ENCODE data around the gene RBM5.

RBM5 gene

DNA sequence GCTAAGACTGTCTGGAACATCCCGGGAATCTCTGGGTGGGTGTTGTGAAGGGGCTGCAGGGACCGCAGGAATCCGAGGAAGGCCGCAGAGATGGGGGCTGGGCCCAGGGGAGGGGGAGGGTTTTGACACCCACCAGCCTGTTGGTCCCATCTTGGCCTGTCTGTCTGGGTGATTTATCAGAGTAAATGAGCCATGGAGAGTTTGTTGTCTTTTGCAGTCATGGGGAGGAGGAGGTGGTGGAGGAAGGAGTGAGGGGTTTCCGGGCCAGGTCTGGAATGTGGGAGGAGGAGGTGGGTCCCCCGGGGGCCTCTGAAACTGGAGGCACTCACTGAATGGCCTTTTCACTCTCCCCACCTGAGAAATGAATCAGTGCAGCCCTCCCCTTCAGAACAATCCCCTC is 77.9 kb downstream of the RBM5 start:
- no peaks in the 10 kb centered on the region for H4K20me1 ChIP-seq (ENCODE audit: insufficient read depth, low read length, poor library complexity, severe bottlenecking)
- no peaks in the 10 kb centered on the region for H3K27me3 ChIP-seq (ENCODE audit: insufficient read depth, low read length, poor library complexity, severe bottlenecking)
- no peaks in the 10 kb centered on the region for H3K9me2 ChIP-seq (replicated peaks; ENCODE audit: low read depth, low read length)
- H3K79me2 ChIP-seq (ENCODE audit: insufficient read depth, low read length): no peaks in the 10 kb centered on the region
- no peak for TF ChIP-seq EZH2phosphoT487 (IDR thresholded peaks at IDR 0.05; ENCODE audit: borderline replicate concordance)
- TF ChIP-seq, protein P1, sequence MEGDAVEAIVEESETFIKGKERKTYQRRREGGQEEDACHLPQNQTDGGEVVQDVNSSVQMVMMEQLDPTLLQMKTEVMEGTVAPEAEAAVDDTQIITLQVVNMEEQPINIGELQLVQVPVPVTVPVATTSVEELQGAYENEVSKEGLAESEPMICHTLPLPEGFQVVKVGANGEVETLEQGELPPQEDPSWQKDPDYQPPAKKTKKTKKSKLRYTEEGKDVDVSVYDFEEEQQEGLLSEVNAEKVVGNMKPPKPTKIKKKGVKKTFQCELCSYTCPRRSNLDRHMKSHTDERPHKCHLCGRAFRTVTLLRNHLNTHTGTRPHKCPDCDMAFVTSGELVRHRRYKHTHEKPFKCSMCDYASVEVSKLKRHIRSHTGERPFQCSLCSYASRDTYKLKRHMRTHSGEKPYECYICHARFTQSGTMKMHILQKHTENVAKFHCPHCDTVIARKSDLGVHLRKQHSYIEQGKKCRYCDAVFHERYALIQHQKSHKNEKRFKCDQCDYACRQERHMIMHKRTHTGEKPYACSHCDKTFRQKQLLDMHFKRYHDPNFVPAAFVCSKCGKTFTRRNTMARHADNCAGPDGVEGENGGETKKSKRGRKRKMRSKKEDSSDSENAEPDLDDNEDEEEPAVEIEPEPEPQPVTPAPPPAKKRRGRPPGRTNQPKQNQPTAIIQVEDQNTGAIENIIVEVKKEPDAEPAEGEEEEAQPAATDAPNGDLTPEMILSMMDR (conservative IDR thresholded peaks at IDR 0.05; ENCODE audit: low read length): no peak
- H3K4me3 ChIP-seq (ENCODE audit: low read length, poor library complexity, severe bottlenecking): no peak overlapping the region
- H3K9me3 ChIP-seq (ENCODE audit: insufficient read depth, low read depth, low read length): no peaks in the 10 kb centered on the region
- peaks cover 12% of the 10 kb centered on the region for H3K4me1 ChIP-seq (ENCODE audit: insufficient read depth, low read length, poor library complexity, severe bottlenecking)
- H3K36me3 ChIP-seq (ENCODE audit: insufficient read depth, low read length): no peaks in the 10 kb centered on the region
- no peaks in the 10 kb centered on the region for H3F3A ChIP-seq (ENCODE audit: low read depth)
- no peak overlapping the region for H3K9ac ChIP-seq (ENCODE audit: low read depth, low read length, poor library complexity, severe bottlenecking)
- no peak overlapping the region for H3K4me2 ChIP-seq (ENCODE audit: low read depth, low read length, poor library complexity, severe bottlenecking)
- H2AFZ ChIP-seq (ENCODE audit: low read length): no peak overlapping the region

DNA sequence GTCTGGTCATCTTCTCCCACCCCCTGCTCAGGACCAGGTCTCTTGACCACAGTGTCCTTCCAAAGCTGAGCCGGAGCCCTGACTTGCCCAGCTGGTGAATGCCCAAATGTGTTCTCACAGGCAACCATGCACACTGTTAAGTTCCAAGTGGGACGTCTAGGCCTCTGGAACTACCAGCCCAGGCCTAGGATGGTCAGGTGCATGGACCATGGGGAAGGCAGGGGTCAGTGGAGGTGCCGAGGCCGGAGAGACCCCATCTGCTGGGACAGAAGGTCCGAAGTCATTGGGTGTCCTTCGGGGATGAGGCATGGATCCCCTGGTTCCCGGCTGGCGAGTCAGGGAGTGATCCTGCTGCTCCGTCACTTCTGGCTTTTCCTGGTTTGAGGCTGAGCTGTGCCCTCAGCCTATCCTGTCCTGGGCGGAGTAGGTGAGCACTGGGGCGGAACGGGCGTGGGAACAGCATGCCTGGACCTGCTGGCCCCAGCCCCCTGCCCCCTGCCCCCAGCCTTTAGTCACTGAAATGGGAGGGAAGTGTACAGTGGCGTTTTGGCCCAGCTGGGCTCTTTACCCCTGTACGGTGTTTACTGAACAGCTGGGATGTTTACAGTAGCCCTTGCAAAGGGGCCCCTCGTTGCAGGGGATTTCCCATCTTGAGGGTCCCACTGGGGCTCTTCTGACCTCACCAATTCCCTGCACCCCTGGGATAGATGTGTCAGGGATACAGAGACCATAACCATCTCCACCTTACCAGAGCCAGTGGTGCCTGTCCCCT is 78.5 kb downstream of the RBM5 start:
- H3K9me2 ChIP-seq (replicated peaks; ENCODE audit: low read depth, low read length): no peaks in the 10 kb centered on the region

DNA sequence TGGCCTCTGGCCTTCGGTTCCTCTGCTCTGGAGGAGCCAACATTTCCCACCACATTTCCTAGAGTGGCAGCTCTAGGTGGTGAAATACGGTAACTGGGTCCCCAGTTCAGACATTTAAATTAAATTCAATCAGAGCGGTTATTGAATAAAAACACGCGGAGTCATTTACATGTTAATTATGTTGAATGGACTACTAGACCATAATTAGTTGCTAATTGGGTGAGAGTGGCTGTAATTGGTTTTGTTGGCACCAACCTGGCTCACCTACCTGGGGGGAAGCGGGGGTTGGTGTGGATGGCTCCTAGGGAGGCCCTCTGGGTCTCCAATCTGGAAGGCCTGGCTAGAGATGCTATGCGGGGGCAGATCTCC is 79.1 kb downstream of the RBM5 start:
- Histone ChIP-seq H4K20me1 (ENCODE audit: insufficient read depth, low read length, poor library complexity, severe bottlenecking) (no peaks in the 10 kb centered on the region), H3K79me2 (ENCODE audit: insufficient read depth, low read length) (no peaks in the 10 kb centered on the region), H2AFZ (ENCODE audit: low read length) (no peak overlapping the region), H3K9me3 (ENCODE audit: insufficient read depth, low read depth, low read length) (no peaks in the 10 kb centered on the region), H3K36me3 (ENCODE audit: insufficient read depth, low read length) (no peaks in the 10 kb centered on the region), H3K4me3 (ENCODE audit: low read length, poor library complexity, severe bottlenecking) (no peak overlapping the region), H3F3A (ENCODE audit: low read depth) (no peaks in the 10 kb centered on the region), H3K9me2 (replicated peaks; ENCODE audit: low read depth, low read length) (no peaks in the 10 kb centered on the region), H3K9ac (ENCODE audit: low read depth, low read length, poor library complexity, severe bottlenecking) (no peak overlapping the region), H3K4me2 (ENCODE audit: low read depth, low read length, poor library complexity, severe bottlenecking) (no peak overlapping the region), H3K27me3 (ENCODE audit: insufficient read depth, low read length, poor library complexity, severe bottlenecking) (no peaks in the 10 kb centered on the region), H3K4me1 (ENCODE audit: insufficient read depth, low read length, poor library complexity, severe bottlenecking) (peaks cover 12% of the 10 kb centered on the region)
- no peak for TF ChIP-seq EZH2phosphoT487 (IDR thresholded peaks at IDR 0.05; ENCODE audit: borderline replicate concordance)
- TF ChIP-seq, protein P1 (conservative IDR thresholded peaks at IDR 0.05; ENCODE audit: low read length): no peak

More for the DNA sequence above, 78.5 kb downstream of the RBM5 start:
- Histone ChIP-seq H3K4me2 (ENCODE audit: low read depth, low read length, poor library complexity, severe bottlenecking) (no peak overlapping the region), H3K36me3 (ENCODE audit: insufficient read depth, low read length) (no peaks in the 10 kb centered on the region), H3F3A (ENCODE audit: low read depth) (no peaks in the 10 kb centered on the region), H3K4me3 (ENCODE audit: low read length, poor library complexity, severe bottlenecking) (no peak overlapping the region), H2AFZ (ENCODE audit: low read length) (no peak overlapping the region), H3K27me3 (ENCODE audit: insufficient read depth, low read length, poor library complexity, severe bottlenecking) (no peaks in the 10 kb centered on the region), H4K20me1 (ENCODE audit: insufficient read depth, low read length, poor library complexity, severe bottlenecking) (no peaks in the 10 kb centered on the region), H3K9me3 (ENCODE audit: insufficient read depth, low read depth, low read length) (no peaks in the 10 kb centered on the region), H3K4me1 (ENCODE audit: insufficient read depth, low read length, poor library complexity, severe bottlenecking) (peaks cover 12% of the 10 kb centered on the region), H3K79me2 (ENCODE audit: insufficient read depth, low read length) (no peaks in the 10 kb centered on the region), H3K9ac (ENCODE audit: low read depth, low read length, poor library complexity, severe bottlenecking) (no peak overlapping the region)
- TF ChIP-seq, protein P1 (conservative IDR thresholded peaks at IDR 0.05; ENCODE audit: low read length): no peak
- TF ChIP-seq EZH2phosphoT487 (IDR thresholded peaks at IDR 0.05; ENCODE audit: borderline replicate concordance): no peak

Data from Loucy (cell line).